Measurements from ENCODE around the gene TRAT1.

The TRAT1 gene

DNA sequence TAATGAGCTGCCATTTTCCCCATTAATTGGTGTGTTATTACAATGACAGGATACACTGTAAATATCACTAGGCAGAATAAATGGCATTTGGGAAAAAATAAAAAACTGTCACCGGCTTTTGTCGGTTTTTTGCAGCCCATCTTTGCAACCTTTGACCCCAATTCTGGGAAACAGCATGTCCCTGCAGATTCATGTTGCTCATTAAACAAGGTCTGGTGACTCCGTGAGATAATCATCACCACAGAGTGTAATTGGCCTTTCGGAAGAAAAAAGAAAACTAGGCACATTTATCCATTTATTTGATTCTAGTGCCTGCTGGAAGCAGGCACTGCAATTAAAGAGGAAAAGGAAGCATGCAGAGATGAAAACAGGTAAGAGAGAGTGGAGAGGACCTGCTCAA lies 64.5 kb downstream of the TRAT1 start:
- H3K27me3 Mint-ChIP-seq = no peaks in the 10 kb centered on the region
- no peaks in the 10 kb centered on the region for H3K9me3 Mint-ChIP-seq (ENCODE audit: low read depth)
- H3K4me1 Mint-ChIP-seq (ENCODE audit: low read depth) = peaks cover 10% of the 10 kb centered on the region
- no peak overlapping the region for H3K4me3 Mint-ChIP-seq
- no peak overlapping the region for H3K27ac Mint-ChIP-seq
- peaks cover 2% of the 10 kb centered on the region for H3K36me3 Mint-ChIP-seq

DNA sequence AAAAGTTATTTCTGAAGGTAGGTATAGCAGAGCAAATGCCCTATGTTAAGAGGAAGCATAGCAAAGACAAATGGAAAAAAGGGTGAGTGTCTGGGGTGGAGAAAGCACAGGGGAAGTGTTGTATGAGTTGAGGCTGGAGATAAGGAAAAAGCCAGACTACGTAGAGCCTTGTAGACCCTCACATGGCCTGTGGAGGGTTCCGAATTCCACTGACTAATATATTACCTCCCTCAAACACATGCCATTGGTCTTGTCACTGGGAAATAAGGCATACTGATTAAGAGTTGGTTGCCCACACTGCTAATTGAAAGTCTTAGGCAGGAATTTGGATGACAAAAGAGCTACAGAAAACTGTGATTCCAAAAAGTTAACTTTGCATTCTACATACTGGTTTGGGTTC lies 65.2 kb downstream of the TRAT1 start:
- peaks cover 10% of the 10 kb centered on the region for H3K4me1 Mint-ChIP-seq (ENCODE audit: low read depth)
- no peaks in the 10 kb centered on the region for H3K27me3 Mint-ChIP-seq
- H3K4me3 Mint-ChIP-seq = no peak overlapping the region
- H3K27ac Mint-ChIP-seq = no peak overlapping the region
- H3K9me3 Mint-ChIP-seq (ENCODE audit: low read depth) = no peaks in the 10 kb centered on the region
- peaks cover 2% of the 10 kb centered on the region for H3K36me3 Mint-ChIP-seq

DNA sequence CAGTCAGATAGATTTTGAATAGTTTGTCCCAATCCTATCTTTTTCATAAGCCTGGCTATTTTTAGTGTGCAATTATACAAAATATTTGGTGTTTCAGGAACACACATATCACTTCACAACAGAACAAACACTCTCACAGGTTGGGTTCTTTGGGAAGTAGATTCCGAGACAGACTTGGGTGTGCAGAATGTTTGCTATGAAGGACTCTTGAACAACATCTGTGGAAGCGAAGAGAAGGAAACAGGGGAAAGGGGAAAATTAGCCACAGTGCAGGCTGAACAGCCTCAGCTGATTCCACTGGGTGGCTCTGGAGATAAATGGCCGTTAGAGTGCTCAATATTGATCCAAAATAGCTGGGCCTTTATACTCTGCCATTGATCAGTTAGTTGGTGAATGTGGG lies 69.2 kb downstream of the TRAT1 start:
- H3K27me3 Mint-ChIP-seq = no peaks in the 10 kb centered on the region

DNA sequence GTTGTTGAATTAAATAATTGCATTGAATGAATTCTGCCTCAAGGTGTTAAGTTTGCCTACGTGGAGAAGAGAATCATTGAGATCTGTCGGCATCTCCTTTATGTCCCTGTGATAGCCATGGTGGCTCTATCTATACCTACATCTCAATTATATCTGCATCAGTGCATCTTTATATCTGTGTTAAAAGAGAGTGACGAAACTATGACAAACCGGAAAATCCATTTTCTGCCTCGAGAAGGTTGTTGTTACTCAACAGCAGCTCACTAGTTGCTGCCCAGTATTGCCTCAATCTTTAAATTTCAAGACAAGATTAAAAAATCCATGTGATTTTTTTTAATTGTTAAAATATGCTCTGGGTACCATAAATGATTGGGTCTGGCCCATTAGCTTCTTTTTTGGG lies 72.4 kb downstream of the TRAT1 start:
- no peaks in the 10 kb centered on the region for H3K36me3 Mint-ChIP-seq
- no peak overlapping the region for H3K27ac Mint-ChIP-seq
- peaks cover 7% of the 10 kb centered on the region for H3K4me1 Mint-ChIP-seq (ENCODE audit: low read depth)
- no peaks in the 10 kb centered on the region for H3K9me3 Mint-ChIP-seq (ENCODE audit: low read depth)
- no peaks in the 10 kb centered on the region for H3K27me3 Mint-ChIP-seq
- H3K4me3 Mint-ChIP-seq = no peak overlapping the region

More for the DNA sequence above, 69.2 kb downstream of the TRAT1 start:
- Mint-ChIP-seq H3K4me1 (ENCODE audit: low read depth) (no peaks in the 10 kb centered on the region), H3K9me3 (ENCODE audit: low read depth) (no peaks in the 10 kb centered on the region), H3K27ac (no peak overlapping the region), H3K36me3 (peaks cover 2% of the 10 kb centered on the region), H3K4me3 (no peak overlapping the region)

DNA sequence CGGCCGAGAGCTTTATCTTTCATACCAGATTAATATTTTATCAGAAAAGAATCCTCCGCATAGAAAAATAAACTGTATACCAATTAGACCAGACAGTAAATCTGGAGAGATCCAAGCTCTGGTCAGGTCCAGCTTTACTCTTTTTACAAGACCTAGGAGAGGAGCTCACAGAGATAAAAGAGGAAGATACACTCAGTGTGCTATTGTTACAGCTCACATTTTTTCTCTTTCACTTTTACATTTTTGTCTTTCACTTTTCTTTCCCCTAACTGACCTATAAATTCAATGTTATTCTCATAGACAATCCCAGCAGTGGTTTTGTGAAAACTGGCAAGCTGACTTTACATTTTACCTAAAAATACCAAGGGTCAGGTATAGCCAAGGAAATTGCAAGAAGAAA lies 75.3 kb downstream of the TRAT1 start:
- H3K27ac Mint-ChIP-seq = no peak overlapping the region
- H3K4me1 Mint-ChIP-seq (ENCODE audit: low read depth) = peaks cover 14% of the 10 kb centered on the region
- no peaks in the 10 kb centered on the region for H3K36me3 Mint-ChIP-seq
- no peaks in the 10 kb centered on the region for H3K9me3 Mint-ChIP-seq (ENCODE audit: low read depth)
- no peaks in the 10 kb centered on the region for H3K27me3 Mint-ChIP-seq
- H3K4me3 Mint-ChIP-seq = no peak overlapping the region

DNA sequence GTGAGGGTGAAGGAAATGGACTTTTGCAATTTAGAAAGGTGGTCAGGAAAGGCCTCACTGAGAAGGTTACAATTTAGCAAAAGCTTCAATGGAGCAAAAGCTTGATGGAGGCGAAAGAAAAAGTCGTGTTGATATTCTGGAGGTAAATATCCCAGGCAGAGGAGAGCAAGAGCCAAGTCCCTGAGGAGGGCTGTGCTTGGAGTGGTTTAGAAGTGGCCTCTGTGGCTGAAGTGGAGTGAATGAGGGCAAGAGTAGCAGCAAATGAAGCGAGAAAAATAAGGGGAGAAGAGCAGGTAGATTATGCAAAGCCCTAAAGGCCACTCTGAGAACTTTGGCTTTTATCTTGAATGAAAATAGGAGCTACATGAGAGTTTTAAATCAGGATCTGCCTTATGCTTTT lies 76.9 kb downstream of the TRAT1 start:
- H3K27ac Mint-ChIP-seq = no peak overlapping the region
- H3K4me3 Mint-ChIP-seq = no peak overlapping the region
- H3K36me3 Mint-ChIP-seq = no peaks in the 10 kb centered on the region
- H3K4me1 Mint-ChIP-seq (ENCODE audit: low read depth) = peaks cover 14% of the 10 kb centered on the region
- no peaks in the 10 kb centered on the region for H3K27me3 Mint-ChIP-seq
- H3K9me3 Mint-ChIP-seq (ENCODE audit: low read depth) = no peaks in the 10 kb centered on the region

All from activated naive CD8-positive, alpha-beta T cell (primary cell).